Measurements from ENCODE around the gene UBN2. TPM values are rescaled to one million over a fixed set of nuclear protein-coding genes. Genes with fewer than 3 reads are reported as not detected.
"Not testable (repeated sequence)": the region's sequence is repeated elsewhere in the genome, so short reads cannot be mapped to it uniquely, and the experiment has no call there.

The UBN2 gene
- total RNA-seq, 2 donors from 2014 or later, result 45.3 to 48.8 TPM

DNA sequence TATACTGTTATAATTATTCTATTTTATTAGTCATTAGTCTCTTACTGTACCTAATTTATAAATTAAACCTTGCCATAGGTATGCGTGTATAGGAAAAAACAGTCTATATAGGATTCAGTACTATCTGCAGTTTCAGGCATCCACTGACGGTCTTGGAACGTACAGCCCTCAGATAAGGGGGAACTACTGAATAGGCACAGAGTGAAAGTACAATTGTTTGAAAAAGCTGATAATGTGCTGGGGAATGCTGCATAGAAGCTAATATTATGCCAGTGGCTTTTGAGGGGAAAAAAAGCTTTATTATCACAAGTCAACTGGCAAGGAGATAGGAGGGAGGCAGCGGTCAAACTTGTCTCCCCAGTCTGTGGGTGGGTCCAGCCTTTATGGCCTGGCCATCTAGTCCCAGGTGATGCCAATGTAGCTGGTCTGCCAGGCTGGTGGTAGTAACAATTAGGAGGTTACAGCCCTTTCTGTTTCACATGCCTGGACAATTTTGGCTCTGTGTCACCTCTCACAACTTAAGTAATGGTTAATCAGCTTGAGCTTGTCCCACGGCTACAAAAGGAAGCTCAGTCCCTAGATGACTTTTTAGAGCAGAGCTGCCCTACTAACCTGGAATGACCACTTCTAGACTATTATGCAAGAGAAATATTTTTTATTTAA, 101.8 kb downstream of the UBN2 start:
- no peaks in the 10 kb centered on the region for H3K9me3 ChIP-seq (ENCODE audit: control insufficient read depth, low read length)
- TF ChIP-seq CTCF (conservative IDR thresholded peaks at IDR 0.05), result no peak
- WGBS, 2 experiments (ENCODE audit: insufficient coverage in 1 of 2, insufficient read length in 1 of 2), result 90 to 94% methylated on average over 4 to 5 of the region's 5 CpGs
- Mint-ChIP-seq H3K4me1 (no peaks in the 10 kb centered on the region), H3K27me3 (ENCODE audit: insufficient read depth) (no peaks in the 10 kb centered on the region), H3K4me3 (no peak overlapping the region), H3K27ac (no peak overlapping the region), H3K36me3 (ENCODE audit: low read depth) (no peaks in the 10 kb centered on the region), H3K9me3 (no peaks in the 10 kb centered on the region)
- H3K4me1 ChIP-seq (ENCODE audit: control insufficient read depth, insufficient read depth, low read length), result no peaks in the 10 kb centered on the region
- no peak overlapping the region for H3K9ac ChIP-seq (ENCODE audit: extremely low read depth, low read length, poor library complexity, severe bottlenecking)
- H3K27ac ChIP-seq (ENCODE audit: low read depth, low read length), result no peak overlapping the region
- no peak overlapping the region for H3K4me3 ChIP-seq (ENCODE audit: low read length)
- no peak for DNase-seq
- H3K27me3 ChIP-seq (ENCODE audit: control insufficient read depth, insufficient read depth, low read length, poor library complexity, severe bottlenecking), result no peaks in the 10 kb centered on the region
- no peaks in the 10 kb centered on the region for H3K36me3 ChIP-seq (ENCODE audit: control insufficient read depth, insufficient read depth, low read length)

DNA sequence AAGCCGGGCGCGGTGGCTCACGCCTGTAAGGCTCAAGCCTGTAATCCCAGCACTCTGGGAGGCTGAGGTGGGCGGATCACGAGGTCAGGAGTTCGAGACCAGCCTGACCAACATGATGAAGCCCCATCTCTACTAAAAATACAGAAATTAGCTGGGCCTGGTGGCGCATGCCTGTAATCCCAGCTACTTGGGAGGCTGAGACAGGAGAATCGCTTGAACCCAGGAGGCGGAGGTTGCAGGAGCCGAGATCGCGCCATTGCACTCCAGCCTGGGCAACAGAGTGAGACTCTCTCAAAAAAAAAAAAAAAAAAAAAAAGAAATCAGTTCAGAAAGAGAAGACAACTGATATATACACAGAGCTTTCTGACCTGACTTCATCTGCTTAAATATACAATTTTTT, 102.4 kb downstream of the UBN2 start:
- H3K9me3 Mint-ChIP-seq; H3K27me3 Mint-ChIP-seq (ENCODE audit: insufficient read depth); H3K4me3 Mint-ChIP-seq; H3K27me3 ChIP-seq (ENCODE audit: control insufficient read depth, insufficient read depth, low read length, poor library complexity, severe bottlenecking); H3K27ac ChIP-seq (ENCODE audit: low read depth, low read length); H3K4me1 ChIP-seq (ENCODE audit: control insufficient read depth, insufficient read depth, low read length); H3K27ac Mint-ChIP-seq; H3K4me1 Mint-ChIP-seq; H3K9ac ChIP-seq (ENCODE audit: extremely low read depth, low read length, poor library complexity, severe bottlenecking); H3K36me3 ChIP-seq (ENCODE audit: control insufficient read depth, insufficient read depth, low read length); DNase-seq; H3K4me3 ChIP-seq (ENCODE audit: low read length); H3K36me3 Mint-ChIP-seq (ENCODE audit: low read depth); H3K9me3 ChIP-seq (ENCODE audit: control insufficient read depth, low read length): not testable (repeated sequence)
- 96 to 99% methylated on average over 4 to 13 of the region's 13 CpGs for WGBS, 2 experiments (ENCODE audit: insufficient coverage in 1 of 2, insufficient read length in 1 of 2)

- H3K9ac ChIP-seq (ENCODE audit: extremely low read depth, low read length, poor library complexity, severe bottlenecking), result no peak overlapping the region
- no peaks in the 10 kb centered on the region for H3K36me3 ChIP-seq (ENCODE audit: control insufficient read depth, insufficient read depth, low read length)
- no peak for DNase-seq
- Mint-ChIP-seq H3K27me3 (ENCODE audit: insufficient read depth) (no peaks in the 10 kb centered on the region), H3K27ac (no peak overlapping the region), H3K36me3 (ENCODE audit: low read depth) (peaks cover 2% of the 10 kb centered on the region), H3K4me1 (no peaks in the 10 kb centered on the region), H3K9me3 (peaks cover 7% of the 10 kb centered on the region), H3K4me3 (no peak overlapping the region)
- TF ChIP-seq CTCF (conservative IDR thresholded peaks at IDR 0.05), result no peak
- 86 to 96% methylated on average over 4 of the region's 4 CpGs for WGBS, 2 experiments (ENCODE audit: insufficient coverage in 1 of 2, insufficient read length in 1 of 2)
- no peaks in the 10 kb centered on the region for H3K27me3 ChIP-seq (ENCODE audit: control insufficient read depth, insufficient read depth, low read length, poor library complexity, severe bottlenecking)
- H3K4me3 ChIP-seq (ENCODE audit: low read length), result no peak overlapping the region
- H3K4me1 ChIP-seq (ENCODE audit: control insufficient read depth, insufficient read depth, low read length), result no peaks in the 10 kb centered on the region
- H3K27ac ChIP-seq (ENCODE audit: low read depth, low read length), result no peak overlapping the region
- H3K9me3 ChIP-seq (ENCODE audit: control insufficient read depth, low read length), result peaks cover 6% of the 10 kb centered on the region
Measured at GRCh38 chr7:139334399-139335150, 103.5 kb downstream of the UBN2 start.

All from endodermal cell (in vitro differentiated cells).